PC-3 (cell line): ENCODE measurements around the gene GOPC.

Experiments
- EZH2 ChIP-seq: fragments of 300-600 bp; sonication (generic); IDR thresholded peaks from one replicate; pipeline ENCODE4 v1.6.1; 2017; ENCODE audit warnings: antibody characterized with exemption, mild to moderate bottlenecking, low read length; ENCODE audit not compliant: unreplicated experiment
- TF ChIP-seq, protein P1 (sequence below): fragments of 300-600 bp; sonication (generic); conservative IDR thresholded peaks from 2 replicates; pipeline ENCODE4 v1.5.1; 2017; ENCODE audit warnings: antibody characterized with exemption, low read depth, mild to moderate bottlenecking, low read length

DNA sequence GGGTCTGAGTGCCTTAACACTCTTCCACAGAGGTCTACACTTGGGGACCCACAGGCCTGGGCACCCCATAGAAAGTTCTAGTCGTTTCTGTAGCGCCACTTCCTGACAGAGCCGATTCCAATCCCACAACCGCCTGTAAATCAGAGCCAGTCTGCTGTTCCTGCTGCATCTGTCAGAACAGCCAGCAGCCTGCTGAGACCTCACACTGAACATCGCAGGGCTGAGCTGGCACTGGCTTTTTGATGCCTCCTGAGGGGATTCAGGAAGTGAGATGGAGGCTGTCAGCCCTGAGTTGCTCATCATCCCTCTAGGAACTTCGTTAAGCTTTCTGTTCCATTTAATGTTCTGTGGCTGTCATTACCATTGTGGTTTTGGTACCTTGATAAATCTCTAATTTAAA lies 71.0 kb downstream of the GOPC start:
- TF ChIP-seq, protein P1, sequence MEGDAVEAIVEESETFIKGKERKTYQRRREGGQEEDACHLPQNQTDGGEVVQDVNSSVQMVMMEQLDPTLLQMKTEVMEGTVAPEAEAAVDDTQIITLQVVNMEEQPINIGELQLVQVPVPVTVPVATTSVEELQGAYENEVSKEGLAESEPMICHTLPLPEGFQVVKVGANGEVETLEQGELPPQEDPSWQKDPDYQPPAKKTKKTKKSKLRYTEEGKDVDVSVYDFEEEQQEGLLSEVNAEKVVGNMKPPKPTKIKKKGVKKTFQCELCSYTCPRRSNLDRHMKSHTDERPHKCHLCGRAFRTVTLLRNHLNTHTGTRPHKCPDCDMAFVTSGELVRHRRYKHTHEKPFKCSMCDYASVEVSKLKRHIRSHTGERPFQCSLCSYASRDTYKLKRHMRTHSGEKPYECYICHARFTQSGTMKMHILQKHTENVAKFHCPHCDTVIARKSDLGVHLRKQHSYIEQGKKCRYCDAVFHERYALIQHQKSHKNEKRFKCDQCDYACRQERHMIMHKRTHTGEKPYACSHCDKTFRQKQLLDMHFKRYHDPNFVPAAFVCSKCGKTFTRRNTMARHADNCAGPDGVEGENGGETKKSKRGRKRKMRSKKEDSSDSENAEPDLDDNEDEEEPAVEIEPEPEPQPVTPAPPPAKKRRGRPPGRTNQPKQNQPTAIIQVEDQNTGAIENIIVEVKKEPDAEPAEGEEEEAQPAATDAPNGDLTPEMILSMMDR, result no peak
- TF ChIP-seq EZH2, result no peak
